SU-DHL-6 (cell line): ENCODE data around the gene TMEM248.
"Not testable (repeated sequence)": the region's sequence is repeated elsewhere in the genome, so short reads cannot be mapped to it uniquely, and the experiment has no call there.

Experiments used
- H2AFZ ChIP-seq: fragments of 200-600 bp; sonication (generic); 2 replicates; pipeline ENCODE4 v1.6.1; 2014; ENCODE audit warnings: low read depth, mild to moderate bottlenecking, moderate library complexity, mixed read lengths, antibody characterized with exemption, low read length; ENCODE audit not compliant: severe bottlenecking
- H3F3A ChIP-seq: fragments of 200-600 bp; shearing (Covaris generic); 2 replicates; pipeline ENCODE4 v1.6.0; 2016; ENCODE audit warnings: antibody characterized with exemption, mild to moderate bottlenecking; ENCODE audit not compliant: insufficient read depth
- H3K27ac ChIP-seq: fragments of 200-600 bp; sonication (generic); 2 replicates; pipeline ENCODE4 v1.5.1; 2016; ENCODE audit warnings: low read depth, mild to moderate bottlenecking, low read length, moderate library complexity, mixed read lengths
- H3K27me3 ChIP-seq: fragments of 200-600 bp; sonication (generic), shearing (Covaris generic); 2 replicates; pipeline ENCODE4 v1.6.0; 2014; ENCODE audit warnings: mild to moderate bottlenecking, low read length
- H3K36me3 ChIP-seq: fragments of 200-600 bp; sonication (generic); 2 replicates; pipeline ENCODE4 v1.6.1; 2014; ENCODE audit warnings: mild to moderate bottlenecking, low read length, mixed read lengths
- H3K4me2 ChIP-seq: fragments of 300-600, 200-600 bp; shearing (Covaris generic), sonication (generic); 2 replicates; pipeline ENCODE4 v1.6.0; 2014; ENCODE audit warnings: low read length, low read depth, mild to moderate bottlenecking; ENCODE audit not compliant: poor library complexity, severe bottlenecking
- H3K4me3 ChIP-seq: fragments of 200-600 bp; sonication (generic); 2 replicates; pipeline ENCODE4 v1.5.1; 2014; ENCODE audit warnings: antibody characterized with exemption, low read length, mild to moderate bottlenecking, mixed read lengths; ENCODE audit not compliant: insufficient read depth, poor library complexity, severe bottlenecking
- H3K79me2 ChIP-seq: fragments of 200-600 bp; sonication (generic); 2 replicates; pipeline ENCODE4 v1.6.1; 2014; ENCODE audit warnings: mild to moderate bottlenecking, low read length, moderate library complexity; ENCODE audit not compliant: insufficient read depth
- H3K9ac ChIP-seq: fragments of 200-600 bp; sonication (generic); 2 replicates; pipeline ENCODE4 v1.7.0; 2014; ENCODE audit warnings: mild to moderate bottlenecking, low read length
- H3K9me2 ChIP-seq: fragments of 200-600 bp; sonication (generic); replicated peaks from 2 replicates; pipeline ENCODE4 v1.6.1; 2014; ENCODE audit warnings: low read length; ENCODE audit not compliant: insufficient read depth
- H3K9me3 ChIP-seq: fragments of 200-600 bp; sonication (generic); 2 replicates; pipeline ENCODE4 v1.6.1; 2014; ENCODE audit warnings: low read length, mixed read lengths; ENCODE audit not compliant: insufficient read depth
- H4K20me1 ChIP-seq: fragments of 200-600 bp; sonication (generic); 2 replicates; pipeline ENCODE4 v1.6.1; 2014; ENCODE audit warnings: low read depth, mild to moderate bottlenecking, antibody characterized with exemption, low read length, moderate library complexity, mixed read lengths
- CTCF ChIP-seq: fragments of 200-600 bp; sonication (generic); IDR thresholded peaks from one replicate; pipeline ENCODE4 v1.5.1; 2017; ENCODE audit warnings: antibody characterized with exemption, mild to moderate bottlenecking, low read length, moderate library complexity; ENCODE audit not compliant: insufficient read depth, poor library complexity, severe bottlenecking
- EZH2phosphoT487 ChIP-seq: fragments of 200-600 bp; sonication (generic), shearing (Covaris generic); conservative IDR thresholded peaks from 2 replicates; pipeline ENCODE4 v1.6.1; 2018; ENCODE audit warnings: mild to moderate bottlenecking, antibody characterized with exemption, low read length, moderate library complexity, mixed read lengths

The TMEM248 gene

GRCh38 chr7:66905689-66906088 is 15.3 kb upstream of the TMEM248 start:
- H3K4me3 ChIP-seq, result no peak overlapping the region
- no peaks in the 10 kb centered on the region for H3K27me3 ChIP-seq
- H3F3A ChIP-seq, result no peaks in the 10 kb centered on the region
- no peak overlapping the region for H2AFZ ChIP-seq
- H3K9me3 ChIP-seq, result no peaks in the 10 kb centered on the region
- H3K9me2 ChIP-seq, result no peaks in the 10 kb centered on the region
- no peaks in the 10 kb centered on the region for H4K20me1 ChIP-seq
- no peak overlapping the region for H3K4me2 ChIP-seq
- no peak overlapping the region for H3K9ac ChIP-seq
- H3K27ac ChIP-seq, result no peak overlapping the region
- H3K79me2 ChIP-seq, result no peaks in the 10 kb centered on the region
- no peaks in the 10 kb centered on the region for H3K36me3 ChIP-seq
- TF ChIP-seq EZH2phosphoT487 (no peak), CTCF (peak; percentile 32)

DNA sequence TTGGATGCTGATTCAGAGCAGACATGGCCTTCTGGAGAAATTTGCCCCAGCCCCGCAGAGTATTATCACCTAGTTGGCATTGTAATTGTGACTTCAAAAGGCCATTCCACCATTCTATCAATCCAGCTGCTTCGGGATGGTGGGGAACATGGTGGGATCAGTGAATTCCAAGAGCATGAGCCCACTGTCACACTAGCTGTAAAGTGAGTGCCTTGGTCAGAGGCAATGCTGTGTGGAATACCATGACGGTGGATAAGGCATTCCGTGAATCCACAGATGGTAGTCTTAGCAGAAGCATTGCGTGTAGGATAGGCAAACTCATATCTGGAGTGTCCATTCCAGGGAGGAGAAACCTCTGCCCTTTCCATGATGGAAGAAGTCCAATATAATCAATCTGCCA is 13.3 kb upstream of the TMEM248 start:
- Histone ChIP-seq H3F3A (no peaks in the 10 kb centered on the region), H3K4me2 (no peak overlapping the region)

GRCh38 chr7:66908598-66908997 is 12.4 kb upstream of the TMEM248 start:
- not testable (repeated sequence) for H4K20me1 ChIP-seq, H3K36me3 ChIP-seq, H3K9ac ChIP-seq, H3K9me2 ChIP-seq, H3K4me3 ChIP-seq, H2AFZ ChIP-seq, H3K27ac ChIP-seq, H3K79me2 ChIP-seq, H3K9me3 ChIP-seq, H3K27me3 ChIP-seq, H3K4me2 ChIP-seq, H3F3A ChIP-seq

More for the DNA sequence above, 13.3 kb upstream of the TMEM248 start:
- Histone ChIP-seq H3K36me3 (no peaks in the 10 kb centered on the region), H2AFZ (no peak overlapping the region), H3K27me3 (no peaks in the 10 kb centered on the region), H3K9me2 (no peaks in the 10 kb centered on the region), H3K79me2 (no peaks in the 10 kb centered on the region), H3K9ac (no peak overlapping the region), H3K4me3 (no peak overlapping the region), H4K20me1 (no peaks in the 10 kb centered on the region), H3K27ac (no peak overlapping the region), H3K9me3 (no peaks in the 10 kb centered on the region)
- TF ChIP-seq EZH2phosphoT487, result no peak
- no peak for TF ChIP-seq CTCF

DNA sequence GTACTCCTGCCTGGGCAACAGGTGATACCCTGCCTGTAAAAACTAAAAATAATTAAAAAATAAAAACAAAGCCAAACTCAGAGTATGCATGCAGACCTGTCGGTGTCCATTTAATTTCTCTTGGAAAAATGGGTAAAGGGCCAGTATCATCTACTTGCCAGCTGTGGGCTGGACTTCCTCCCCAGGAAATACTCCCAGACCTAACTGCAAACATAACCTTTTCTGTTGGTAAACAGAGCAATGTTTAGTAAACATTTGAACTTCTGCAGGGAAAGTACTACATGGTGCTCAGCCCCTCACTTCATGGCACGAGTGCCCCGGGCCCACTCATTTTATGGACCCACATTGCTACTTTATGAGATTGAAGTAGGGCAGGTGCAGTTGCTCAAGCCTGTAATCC is 10.2 kb upstream of the TMEM248 start:
- Histone ChIP-seq H3F3A (no peaks in the 10 kb centered on the region), H3K9me2 (no peaks in the 10 kb centered on the region), H3K79me2 (no peaks in the 10 kb centered on the region), H3K4me3 (no peak overlapping the region), H3K4me2 (no peak overlapping the region), H3K9ac (no peak overlapping the region), H3K27me3 (no peaks in the 10 kb centered on the region), H3K9me3 (no peaks in the 10 kb centered on the region), H3K36me3 (no peaks in the 10 kb centered on the region), H3K27ac (no peak overlapping the region), H4K20me1 (no peaks in the 10 kb centered on the region), H2AFZ (no peak overlapping the region)
- no peak for TF ChIP-seq EZH2phosphoT487
- no peak for TF ChIP-seq CTCF

GRCh38 chr7:66911191-66911590 is 9.8 kb upstream of the TMEM248 start:
- H3K4me3 ChIP-seq, H3K9me3 ChIP-seq, H3K36me3 ChIP-seq, H3K79me2 ChIP-seq, H3K9ac ChIP-seq, H2AFZ ChIP-seq, H3K9me2 ChIP-seq, H3F3A ChIP-seq, H3K4me2 ChIP-seq, H3K27me3 ChIP-seq, H4K20me1 ChIP-seq, H3K27ac ChIP-seq: not testable (repeated sequence)
